Stimulated activated CD8-positive, alpha-beta memory T cell treated with anti-CD3 and anti-CD28 coated beads, Interleukin-15, amount 100 ng/mL, for 48 hours (primary cell): ENCODE measurements around the gene GSS.
"Not testable (repeated sequence)": the region's sequence is repeated elsewhere in the genome, so short reads cannot be mapped to it uniquely, and the experiment has no call there.

Experiments
- DNase-seq, 2 donors: peaks; one replicate each; pipeline ENCODE4 v3.0.0-alpha.2; 2020; ENCODE audit warnings: low read depth in 2 of 2

Gene GSS

GRCh38 chr20:34907616-34908469 lies 47.8 kb downstream of the GSS start:
- no peak for DNase-seq

DNA sequence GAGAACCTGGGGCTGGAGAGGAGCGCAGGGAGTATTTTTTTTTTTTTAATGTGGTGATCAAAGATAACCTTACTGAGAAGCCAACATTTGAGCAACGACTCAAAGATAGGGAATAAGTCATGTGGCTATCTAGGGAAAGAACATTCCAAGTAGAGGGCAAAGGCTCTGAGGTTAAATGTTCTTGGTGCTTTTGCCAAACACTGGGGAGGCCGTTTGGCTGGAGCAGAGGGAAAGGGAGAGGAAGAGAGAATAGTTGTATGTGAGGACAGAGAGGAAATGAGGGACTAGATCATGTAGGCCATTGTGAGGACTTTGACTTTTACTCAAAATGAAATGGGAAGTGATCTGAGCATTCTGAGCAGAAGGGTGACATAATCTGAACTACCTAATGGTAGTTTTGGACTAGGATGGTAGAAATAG lies 51.4 kb downstream of the GSS start:
- DNase-seq, result no peak

DNA sequence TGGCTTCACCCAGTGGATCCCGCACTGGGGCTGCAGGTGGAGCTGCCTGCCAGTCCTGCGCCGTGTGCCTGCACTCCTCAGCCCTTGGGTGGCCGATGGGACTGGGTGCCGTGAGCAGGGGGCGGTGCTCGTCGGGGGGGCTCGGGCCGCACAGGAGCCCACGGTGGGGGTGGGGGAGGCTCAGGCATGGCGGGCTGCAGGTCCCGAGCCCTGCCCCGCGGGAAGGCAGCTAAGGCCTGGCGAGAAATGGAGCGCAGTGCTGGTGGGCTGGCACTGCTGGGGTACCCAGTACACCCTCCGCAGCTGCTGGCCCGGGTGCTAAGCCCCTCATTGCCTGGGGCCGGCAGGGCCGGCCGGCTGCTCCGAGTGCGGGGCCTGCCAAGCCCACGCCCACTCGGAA lies 56.9 kb downstream of the GSS start:
- DNase-seq, result not testable (repeated sequence)

DNA sequence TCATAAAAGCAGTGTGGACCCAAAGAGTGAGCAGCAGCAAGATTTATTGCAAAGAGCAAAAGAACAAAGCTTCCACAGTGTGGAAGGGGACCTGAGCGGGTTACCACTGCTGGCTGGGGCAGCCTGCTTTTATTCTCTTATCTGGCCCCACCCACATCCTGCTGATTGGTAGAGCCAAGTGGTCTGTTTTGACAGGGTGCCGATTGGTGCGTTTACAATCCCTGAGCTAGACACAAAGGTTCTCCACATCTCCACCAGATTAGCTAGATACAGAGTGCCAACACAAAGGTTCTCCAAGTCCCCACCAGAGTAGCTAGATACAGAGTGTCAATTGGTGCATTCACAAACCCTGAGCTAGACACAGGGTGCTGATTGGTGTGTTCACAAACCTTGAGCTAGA lies 57.5 kb downstream of the GSS start:
- not testable (repeated sequence) for DNase-seq

DNA sequence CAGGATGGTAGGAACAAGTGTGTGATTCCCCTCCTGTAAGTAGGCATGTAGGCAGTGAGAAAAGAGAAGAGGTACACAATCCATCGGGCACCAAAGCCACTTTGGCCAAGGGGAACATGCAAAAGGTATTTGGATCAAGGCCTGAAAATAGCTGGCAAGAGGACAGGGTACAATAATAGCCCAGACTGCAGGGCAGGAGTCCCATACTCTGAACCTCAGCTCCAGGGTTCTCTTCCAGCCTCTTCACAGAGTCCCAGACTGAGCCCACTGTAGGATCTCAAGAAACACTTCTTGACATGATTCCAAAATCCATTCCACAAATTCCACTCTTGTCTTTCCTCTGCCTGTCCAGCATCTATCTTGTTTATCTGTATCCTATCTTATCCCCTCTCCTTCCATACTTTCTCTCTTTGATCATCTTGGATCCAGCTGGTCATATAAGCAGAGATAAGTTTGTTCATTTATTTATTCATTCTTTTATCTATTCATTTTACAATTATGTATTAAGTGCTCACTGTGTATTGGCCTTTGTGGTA lies 59.5 kb downstream of the GSS start:
- DNase-seq, result no peak

GRCh38 chr20:34895465-34895864 lies 60.1 kb downstream of the GSS start:
- no peak for DNase-seq

DNA sequence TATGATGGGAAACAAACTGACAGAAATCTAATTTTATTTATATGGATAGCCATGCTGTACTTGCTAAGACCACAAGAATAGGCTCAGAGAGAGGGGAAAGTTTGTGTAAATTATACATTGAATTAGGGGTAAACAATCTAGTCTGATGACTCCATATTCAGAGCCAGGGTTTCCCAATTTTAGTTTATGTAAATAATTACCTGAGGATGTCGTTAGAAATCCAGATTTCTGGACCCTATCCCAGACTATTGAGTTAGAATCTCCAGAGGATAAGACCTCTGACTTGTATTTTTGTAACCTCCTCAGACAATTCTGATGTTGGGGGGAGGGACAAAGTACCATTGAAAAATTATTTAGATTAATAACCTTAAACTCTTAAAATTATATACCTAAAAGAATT lies 60.9 kb downstream of the GSS start:
- no peak for DNase-seq

GRCh38 chr20:34892671-34893070 lies 62.9 kb downstream of the GSS start:
- no peak for DNase-seq

GRCh38 chr20:34891166-34892062 lies 64.2 kb downstream of the GSS start:
- no peak for DNase-seq

GRCh38 chr20:34888468-34888867 lies 67.1 kb downstream of the GSS start:
- no peak for DNase-seq

DNA sequence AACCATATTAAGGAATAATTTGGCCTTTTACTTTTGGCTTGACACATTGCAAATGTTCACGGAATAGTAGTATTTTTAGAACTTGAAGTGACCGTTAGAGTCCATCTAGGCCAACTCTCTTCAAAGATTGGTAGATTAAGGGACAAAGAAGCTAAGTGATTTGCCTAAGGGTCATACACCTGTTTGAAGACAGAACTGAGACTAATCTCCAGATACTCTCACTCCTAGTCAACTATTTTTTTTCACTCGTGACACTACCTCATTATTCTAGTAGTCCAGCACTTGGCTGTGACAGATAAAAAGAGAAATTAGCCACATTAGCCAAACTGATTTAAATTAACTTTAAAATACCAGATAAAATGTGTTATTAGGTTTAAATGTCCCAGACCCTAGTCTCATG lies 68.6 kb downstream of the GSS start:
- DNase-seq, result no peak

- no peak for DNase-seq
These were observed 69.5 kb downstream of the GSS start for GRCh38 chr20:34886122-34886521.

GRCh38 chr20:34884260-34884659 lies 71.3 kb downstream of the GSS start:
- no peak for DNase-seq

GRCh38 chr20:34883809-34884208 lies 71.8 kb downstream of the GSS start:
- no peak for DNase-seq

DNA sequence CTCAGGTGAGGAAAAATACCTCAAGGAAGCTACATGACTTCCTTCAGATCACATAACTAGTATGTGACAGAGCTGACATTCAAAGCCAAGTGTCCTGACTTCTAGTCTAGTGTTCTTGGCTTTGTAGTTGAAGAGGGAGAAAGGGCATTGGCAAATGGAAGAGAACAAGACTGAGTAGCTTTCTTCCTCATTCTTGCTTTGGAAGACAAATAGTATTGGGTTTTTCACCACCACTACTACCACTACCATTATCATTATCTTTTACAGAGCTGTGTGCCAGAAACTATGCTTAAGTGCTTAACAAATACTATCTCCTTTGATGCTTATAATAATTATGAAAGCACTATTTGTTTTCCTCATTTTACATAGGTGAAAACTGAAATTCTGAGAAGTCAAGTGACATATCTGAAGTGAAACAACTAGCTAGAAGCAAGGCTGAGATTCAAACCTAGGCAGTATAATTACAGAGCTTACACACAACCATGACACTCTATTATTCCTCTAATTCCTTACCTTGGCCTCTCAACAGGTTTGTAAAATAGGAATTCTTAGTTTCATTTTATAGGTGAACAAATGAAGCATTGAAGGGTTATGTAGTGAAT lies 72.4 kb downstream of the GSS start:
- no peak for DNase-seq

GRCh38 chr20:34881689-34882088 lies 73.9 kb downstream of the GSS start:
- no peak for DNase-seq

- DNase-seq, result not testable (repeated sequence)
These were observed 74.6 kb downstream of the GSS start for GRCh38 chr20:34880971-34881370.

GRCh38 chr20:34880215-34880850 lies 75.3 kb downstream of the GSS start:
- no peak for DNase-seq
